ENCODE measurements around the gene MYO1C.

MYO1C gene

DNA sequence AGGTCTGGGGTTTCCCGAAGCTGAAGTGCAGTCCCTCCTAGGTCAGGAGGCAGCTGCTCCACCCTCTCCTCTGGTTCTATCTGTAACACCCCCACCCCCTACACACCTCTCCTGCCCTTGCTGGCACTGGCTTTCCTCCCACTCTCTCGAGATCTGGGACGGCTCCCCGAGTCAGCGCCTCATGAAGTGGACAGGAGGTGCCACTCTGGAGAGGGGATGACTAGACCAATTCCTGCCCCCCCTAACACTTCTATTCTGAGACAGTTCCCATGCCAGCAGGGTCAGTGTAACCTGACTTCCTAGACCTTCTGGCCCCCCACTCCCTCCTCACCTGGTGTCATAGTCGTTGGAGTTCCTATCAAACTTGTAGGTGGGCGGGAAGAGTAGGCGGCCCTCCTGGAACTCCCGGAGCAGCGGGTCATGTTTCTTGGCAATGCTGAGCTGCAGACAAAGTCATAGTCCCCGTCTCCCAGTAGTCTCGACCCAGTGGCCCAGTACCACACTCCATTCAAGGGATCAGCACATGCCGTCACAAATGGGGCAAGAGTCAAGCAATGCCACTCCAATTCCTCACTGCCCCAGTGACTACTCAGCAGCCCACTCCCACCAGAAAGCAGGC lies 14.3 kb upstream of the MYO1C start:
- H3K4me3 ChIP-seq (replicated peaks; ENCODE audit: low read depth, low read length): no peak overlapping the region
- DNase-seq (ENCODE audit: extremely low read depth, low read depth): no peak
- TF ChIP-seq, protein P1, sequence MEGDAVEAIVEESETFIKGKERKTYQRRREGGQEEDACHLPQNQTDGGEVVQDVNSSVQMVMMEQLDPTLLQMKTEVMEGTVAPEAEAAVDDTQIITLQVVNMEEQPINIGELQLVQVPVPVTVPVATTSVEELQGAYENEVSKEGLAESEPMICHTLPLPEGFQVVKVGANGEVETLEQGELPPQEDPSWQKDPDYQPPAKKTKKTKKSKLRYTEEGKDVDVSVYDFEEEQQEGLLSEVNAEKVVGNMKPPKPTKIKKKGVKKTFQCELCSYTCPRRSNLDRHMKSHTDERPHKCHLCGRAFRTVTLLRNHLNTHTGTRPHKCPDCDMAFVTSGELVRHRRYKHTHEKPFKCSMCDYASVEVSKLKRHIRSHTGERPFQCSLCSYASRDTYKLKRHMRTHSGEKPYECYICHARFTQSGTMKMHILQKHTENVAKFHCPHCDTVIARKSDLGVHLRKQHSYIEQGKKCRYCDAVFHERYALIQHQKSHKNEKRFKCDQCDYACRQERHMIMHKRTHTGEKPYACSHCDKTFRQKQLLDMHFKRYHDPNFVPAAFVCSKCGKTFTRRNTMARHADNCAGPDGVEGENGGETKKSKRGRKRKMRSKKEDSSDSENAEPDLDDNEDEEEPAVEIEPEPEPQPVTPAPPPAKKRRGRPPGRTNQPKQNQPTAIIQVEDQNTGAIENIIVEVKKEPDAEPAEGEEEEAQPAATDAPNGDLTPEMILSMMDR (IDR thresholded peaks at IDR 0.05; ENCODE audit: low read depth, low read length, missing control alignments): no peak

DNA sequence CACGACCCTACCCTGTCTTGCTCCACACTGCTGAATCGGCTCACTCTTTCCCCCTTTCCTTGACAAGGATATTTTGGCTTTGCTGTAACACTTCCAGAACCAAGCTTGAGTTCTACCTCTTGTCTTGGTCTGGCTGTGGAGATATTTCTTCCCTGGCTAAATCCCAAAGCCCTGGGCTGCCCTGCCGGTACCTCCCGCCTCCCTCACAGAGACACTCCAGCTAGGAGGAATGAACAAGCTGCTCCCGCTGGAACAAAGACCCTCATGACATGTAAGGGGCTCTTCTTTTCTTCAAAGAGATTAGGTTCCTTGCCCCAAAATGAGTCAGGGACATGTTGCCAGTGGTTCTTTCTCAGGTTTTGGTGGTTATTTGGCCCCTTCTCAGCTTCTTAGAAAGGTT lies 13.1 kb upstream of the MYO1C start:
- TF ChIP-seq, protein P1 (IDR thresholded peaks at IDR 0.05; ENCODE audit: low read depth, low read length, missing control alignments): no peak
- DNase-seq (ENCODE audit: extremely low read depth, low read depth): no peak
- H3K4me3 ChIP-seq (replicated peaks; ENCODE audit: low read depth, low read length): no peak overlapping the region

DNA sequence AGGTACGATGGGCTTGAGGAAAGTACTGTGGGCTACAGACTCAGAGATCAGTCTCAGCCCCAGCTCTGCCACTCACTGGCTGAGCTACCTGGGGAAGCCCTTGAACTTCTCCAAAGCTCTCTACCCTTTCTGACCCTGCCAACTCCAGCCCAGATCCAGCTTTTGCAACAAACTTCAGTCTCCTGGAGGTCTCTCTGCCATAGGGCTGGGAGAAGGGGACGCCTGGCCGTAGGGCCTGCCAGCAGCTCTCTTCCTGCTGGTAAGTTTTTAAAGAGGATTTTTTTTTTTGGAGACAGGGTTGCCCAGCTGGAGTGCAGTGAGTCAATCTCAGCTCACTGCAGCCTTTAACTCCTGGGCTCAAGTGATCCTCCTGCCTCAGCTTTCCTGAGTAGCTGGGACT lies 12.4 kb upstream of the MYO1C start:
- no peak overlapping the region for H3K4me3 ChIP-seq (replicated peaks; ENCODE audit: low read depth, low read length)
- DNase-seq (ENCODE audit: extremely low read depth, low read depth): no peak
- TF ChIP-seq, protein P1 (IDR thresholded peaks at IDR 0.05; ENCODE audit: low read depth, low read length, missing control alignments): no peak

DNA sequence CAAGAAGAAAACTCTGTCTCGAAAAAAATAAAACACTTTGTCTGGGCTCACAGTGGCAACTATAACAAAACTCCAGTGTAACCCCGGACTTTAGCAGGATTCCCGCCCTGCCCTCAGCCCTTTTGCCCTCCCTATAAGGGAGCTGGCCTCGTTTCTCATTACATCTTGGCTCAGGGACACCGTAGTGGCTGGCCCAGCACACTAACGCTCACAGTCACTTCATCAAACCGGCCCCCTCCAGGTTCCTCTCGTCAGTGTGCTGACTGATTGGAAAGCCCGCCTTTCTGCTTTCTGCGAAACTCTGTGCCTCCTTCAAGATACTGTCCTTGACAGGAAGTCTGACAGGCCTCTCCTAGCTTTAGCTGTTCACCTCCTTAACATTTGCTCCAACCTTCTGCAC lies 11.2 kb upstream of the MYO1C start:
- DNase-seq (ENCODE audit: extremely low read depth, low read depth): no peak
- TF ChIP-seq, protein P1 (IDR thresholded peaks at IDR 0.05; ENCODE audit: low read depth, low read length, missing control alignments): no peak

DNA sequence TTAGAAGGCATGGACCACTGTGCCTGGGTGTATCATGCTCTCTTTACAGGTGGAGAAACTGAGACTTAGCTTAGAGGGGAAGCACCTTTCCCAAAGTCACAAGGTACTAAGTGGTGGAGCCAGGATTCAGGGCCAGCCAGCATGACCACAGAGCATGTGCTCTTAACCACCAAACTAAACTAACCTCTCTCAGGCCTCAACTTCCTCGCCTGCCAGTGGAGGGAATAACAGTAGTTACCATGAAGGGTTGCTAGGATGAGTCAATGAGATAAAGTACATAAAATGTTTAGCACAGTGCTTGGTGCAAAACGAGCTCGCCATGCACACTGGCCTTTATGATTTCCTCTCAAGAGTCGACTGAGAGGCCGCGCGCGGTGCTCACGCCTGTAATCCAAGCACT lies 6.4 kb upstream of the MYO1C start:
- H3K4me3 ChIP-seq (replicated peaks; ENCODE audit: low read depth, low read length): no peak overlapping the region
- no peak for DNase-seq (ENCODE audit: extremely low read depth, low read depth)
- TF ChIP-seq, protein P1 (IDR thresholded peaks at IDR 0.05; ENCODE audit: low read depth, low read length, missing control alignments): no peak

More for the DNA sequence above, 11.2 kb upstream of the MYO1C start:
- H3K4me3 ChIP-seq (replicated peaks; ENCODE audit: low read depth, low read length): no peak overlapping the region

DNA sequence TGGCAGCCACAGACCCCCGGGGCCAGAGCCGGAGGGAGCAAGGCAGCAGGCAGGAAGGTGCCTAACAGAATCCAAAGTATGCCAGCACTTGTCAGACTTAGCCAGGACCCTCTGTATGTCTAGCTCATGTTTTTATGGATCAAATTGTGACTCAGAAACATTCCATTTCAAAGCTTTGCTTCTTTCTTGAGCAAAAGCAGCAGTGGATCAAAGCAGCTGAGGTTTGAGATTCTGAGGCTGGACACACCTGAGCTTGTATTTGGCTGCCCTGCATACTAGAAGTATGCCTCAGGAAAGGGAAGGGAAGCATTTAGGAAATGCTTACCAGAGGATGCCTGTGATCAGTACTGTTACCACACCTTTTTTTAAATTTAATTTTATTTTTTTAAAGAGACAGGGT lies 5.7 kb upstream of the MYO1C start:
- TF ChIP-seq, protein P1 (IDR thresholded peaks at IDR 0.05; ENCODE audit: low read depth, low read length, missing control alignments): no peak
- no peak overlapping the region for H3K4me3 ChIP-seq (replicated peaks; ENCODE audit: low read depth, low read length)
- DNase-seq (ENCODE audit: extremely low read depth, low read depth): no peak

DNA sequence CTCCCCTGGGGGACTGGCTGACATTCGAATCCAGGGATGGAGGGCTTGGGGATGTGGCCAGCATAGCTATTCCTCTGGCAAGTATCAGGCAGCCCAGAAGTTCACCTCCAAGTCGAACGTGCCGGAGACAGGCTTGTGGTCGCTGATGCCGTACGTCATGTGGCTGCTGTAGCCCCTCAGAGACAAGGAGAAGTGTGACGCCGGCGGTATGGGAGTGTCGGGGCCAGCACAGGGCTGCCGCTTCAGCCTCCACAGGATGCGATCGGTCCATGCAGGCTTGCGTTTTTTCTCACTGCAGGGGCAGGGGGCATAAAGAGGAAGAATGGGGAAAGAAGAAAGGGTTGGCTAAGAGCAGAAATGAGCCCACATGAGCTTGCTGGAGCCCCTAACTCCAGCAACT lies 5.3 kb upstream of the MYO1C start:
- TF ChIP-seq, protein P1 (IDR thresholded peaks at IDR 0.05; ENCODE audit: low read depth, low read length, missing control alignments): no peak
- DNase-seq (ENCODE audit: extremely low read depth, low read depth): no peak
- no peak overlapping the region for H3K4me3 ChIP-seq (replicated peaks; ENCODE audit: low read depth, low read length)

All from HFF-Myc (cell line).